Measurements from ENCODE around the gene GRXCR2.
A peak's percentile ranks its signal among the peaks of the same experiment; 100 is the strongest.

GRXCR2 gene

DNA sequence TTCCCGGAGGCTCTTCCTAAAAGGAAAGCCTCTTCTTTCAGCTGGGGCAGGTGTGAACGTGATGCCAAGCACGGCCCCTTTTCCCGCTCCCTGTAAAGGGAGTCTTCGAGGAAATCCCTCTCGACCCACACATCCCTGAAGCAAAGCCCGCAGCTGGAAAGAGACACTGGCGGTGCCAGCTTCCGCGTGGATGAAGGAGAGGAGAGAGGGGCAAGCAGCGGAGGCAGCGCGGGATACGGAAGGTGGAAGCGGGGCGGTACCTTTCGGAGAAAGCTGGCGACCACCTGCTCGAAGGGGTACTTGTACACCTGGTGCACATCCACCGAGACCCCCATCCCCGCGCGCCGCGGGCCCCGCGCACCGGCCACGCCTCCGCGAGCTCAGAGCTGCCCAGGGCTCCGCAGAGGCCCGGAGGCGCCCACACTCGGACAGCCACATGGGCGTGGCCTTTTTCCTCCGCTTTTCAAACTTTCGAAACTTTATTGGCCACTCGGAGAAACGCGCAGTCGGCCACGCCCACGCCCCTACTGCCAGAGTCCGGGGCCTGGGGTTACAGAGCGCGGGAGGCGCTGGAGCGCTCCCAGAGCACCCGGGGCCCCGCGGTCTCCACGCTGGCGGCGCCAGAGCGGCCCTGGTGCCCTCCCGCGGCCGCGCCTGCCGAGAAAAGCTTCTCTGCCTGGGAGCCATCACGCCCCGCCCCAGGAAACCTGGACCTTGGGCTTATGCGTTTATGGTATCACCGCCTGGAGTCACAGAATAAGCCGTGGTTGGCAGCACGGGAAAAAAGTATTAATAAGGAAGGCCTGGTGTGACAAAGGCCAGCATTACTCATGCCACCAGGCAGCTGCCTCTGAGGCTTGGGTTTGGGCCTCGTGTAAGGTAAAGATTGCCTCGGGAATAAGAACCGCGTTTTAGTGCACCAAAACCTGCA, 37.6 kb downstream of the GRXCR2 start, which contains the start of gene PRELID2:
Gene PRELID2, minus strand, starts transcription at position 426 of the 931 bp plus-strand sequence. Its CDS starts 91 bp downstream, at position 335.
- DNase-seq: peak; percentile 46 to 69

DNA sequence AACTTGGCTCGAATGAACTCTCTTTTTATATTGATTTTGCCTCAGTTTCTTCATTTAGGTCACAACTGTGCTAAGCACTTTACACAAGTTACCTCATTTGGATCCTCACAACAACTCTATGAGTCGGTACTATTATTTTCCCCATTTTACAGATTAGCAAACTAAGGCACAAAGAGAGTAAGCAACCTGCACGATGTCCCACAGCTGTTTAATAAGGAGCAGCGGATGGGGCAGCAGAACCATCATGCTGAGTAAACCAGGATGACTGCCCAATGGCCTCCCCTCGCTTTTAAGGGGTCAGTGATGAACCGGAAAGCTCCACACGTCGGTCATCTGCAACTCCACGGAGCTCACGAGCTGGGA, 38.3 kb downstream of the GRXCR2 start:
- no peak for DNase-seq

- no peak for DNase-seq
Measured at GRCh38 chr5:145833631-145834200, 39.1 kb downstream of the GRXCR2 start.

- DNase-seq: no peak
Measured at GRCh38 chr5:145830594-145830993, 42.2 kb downstream of the GRXCR2 start.

DNA sequence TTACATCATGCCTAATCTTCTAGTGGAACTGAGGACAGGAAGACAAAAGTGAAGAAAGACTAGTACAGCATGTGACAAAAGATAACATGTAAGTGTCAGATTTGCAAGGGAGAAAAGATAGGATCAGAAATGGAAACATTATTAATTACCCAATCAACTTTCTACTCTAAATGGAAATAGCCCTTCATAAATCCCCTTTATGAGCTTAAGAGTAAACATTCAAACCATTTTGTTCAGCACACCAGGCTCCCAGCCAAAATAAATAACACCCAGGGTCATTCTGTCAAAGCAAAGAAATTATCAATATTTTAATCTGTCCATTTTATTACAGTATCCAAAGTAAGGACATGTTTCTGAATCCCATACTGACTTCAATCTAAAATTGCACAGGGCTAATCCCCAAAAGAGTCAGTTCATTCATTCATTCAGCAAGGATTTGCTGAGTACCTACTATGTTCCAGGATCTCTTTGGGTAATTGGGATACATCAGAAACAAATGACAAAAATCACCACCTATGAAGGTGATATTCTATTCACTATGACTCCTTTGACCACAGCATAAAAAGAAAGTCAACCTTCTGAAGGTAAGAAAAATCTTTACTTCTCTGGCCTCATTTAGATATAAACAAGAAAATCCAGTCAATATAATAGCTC, 43.0 kb downstream of the GRXCR2 start:
- DNase-seq: no peak

DNA sequence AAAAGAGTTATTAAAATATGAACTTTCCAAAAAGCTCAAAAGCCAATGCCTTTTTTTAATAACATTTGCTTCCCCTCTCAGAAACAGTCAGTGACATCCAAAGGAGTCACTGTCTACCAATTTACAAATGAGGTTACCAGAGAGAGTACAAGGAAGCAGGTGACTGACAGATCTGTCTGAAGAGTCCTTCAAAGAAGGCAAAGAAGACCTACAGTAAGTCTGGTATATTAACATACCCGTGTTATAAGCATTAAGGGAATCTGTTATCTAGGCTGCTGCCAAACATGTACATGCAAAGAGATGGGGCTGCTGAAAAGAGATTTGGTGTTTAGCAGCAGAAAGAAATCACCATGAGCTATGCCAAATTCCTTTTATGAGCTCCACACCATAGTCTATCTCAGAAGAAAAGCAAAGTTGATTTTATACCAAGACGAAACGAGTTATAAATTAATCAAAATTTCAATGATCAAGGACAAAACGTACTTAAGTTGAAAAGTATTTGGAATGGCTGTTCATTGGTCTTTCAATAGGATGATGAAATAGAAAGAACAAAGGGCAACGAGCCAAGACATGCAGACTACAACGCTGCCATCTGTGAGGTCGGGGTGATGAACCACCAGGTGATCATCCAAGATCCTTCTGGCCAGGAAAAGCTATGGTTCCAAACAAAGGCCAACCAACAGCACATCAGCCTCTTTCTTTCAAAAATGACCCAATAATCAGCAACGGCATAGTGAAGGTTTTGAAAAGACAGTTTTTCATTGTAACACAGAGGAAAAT, 45.7 kb downstream of the GRXCR2 start:
- DNase-seq: no peak

GRCh38 chr5:145825751-145826180, 47.0 kb downstream of the GRXCR2 start:
- DNase-seq: no peak

DNA sequence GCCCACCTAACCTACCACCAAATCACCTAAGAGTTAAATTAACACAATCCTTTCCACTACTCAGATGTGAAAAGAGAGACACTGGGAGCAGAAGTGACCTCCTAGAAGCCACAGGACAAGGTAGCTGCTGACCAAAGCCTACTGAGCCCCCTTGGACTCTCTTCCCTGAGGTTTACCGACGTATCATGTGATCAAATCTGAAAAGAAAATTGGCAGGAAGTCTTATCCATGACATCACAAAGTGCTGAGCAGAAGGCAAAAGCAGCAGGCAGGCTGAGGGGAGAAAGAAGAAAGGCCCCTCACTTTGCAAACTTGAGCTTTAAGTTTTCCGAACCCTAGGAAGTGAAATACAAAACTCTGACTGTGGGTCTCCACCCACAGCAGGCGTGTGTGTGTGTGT, 48.8 kb downstream of the GRXCR2 start:
- no peak for DNase-seq

DNA sequence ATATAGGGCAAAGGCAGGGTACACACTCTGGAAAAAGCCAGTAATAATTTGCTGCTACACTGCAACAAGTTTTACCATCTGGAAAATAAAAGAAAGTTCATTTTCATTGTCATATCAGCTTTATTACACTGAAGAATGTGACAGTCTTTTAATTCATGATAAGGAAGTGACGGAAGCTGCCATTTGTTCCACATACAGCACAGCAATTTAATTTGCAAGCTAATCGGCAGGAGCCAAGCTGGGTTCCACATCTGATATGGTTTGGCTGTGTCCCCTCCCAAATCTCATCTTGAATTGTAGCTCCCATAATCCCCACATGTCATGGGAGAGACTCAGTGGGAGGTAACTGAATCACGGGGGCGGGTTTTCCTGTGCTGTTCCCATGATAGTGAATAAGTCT, 54.2 kb downstream of the GRXCR2 start:
- no peak for DNase-seq

DNA sequence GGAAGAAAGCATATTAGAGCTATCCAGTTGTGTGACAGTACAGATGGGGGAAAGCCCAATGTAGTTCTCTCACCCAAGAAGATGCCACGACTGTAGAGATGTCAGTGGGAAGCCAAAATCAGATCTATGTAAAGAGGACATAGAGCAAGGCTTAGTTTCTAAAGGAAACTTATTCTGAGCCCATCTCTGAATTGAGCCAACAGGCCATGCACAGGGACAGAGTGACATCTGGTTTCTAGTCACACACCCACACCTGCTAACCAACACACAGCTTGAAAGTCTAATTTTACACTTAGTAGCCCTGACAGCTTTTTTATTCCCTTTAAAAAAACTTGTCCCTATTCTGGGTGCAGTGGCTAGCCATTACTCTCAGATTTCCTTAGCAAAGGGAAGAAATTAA, 59.9 kb downstream of the GRXCR2 start:
- no peak for DNase-seq

DNA sequence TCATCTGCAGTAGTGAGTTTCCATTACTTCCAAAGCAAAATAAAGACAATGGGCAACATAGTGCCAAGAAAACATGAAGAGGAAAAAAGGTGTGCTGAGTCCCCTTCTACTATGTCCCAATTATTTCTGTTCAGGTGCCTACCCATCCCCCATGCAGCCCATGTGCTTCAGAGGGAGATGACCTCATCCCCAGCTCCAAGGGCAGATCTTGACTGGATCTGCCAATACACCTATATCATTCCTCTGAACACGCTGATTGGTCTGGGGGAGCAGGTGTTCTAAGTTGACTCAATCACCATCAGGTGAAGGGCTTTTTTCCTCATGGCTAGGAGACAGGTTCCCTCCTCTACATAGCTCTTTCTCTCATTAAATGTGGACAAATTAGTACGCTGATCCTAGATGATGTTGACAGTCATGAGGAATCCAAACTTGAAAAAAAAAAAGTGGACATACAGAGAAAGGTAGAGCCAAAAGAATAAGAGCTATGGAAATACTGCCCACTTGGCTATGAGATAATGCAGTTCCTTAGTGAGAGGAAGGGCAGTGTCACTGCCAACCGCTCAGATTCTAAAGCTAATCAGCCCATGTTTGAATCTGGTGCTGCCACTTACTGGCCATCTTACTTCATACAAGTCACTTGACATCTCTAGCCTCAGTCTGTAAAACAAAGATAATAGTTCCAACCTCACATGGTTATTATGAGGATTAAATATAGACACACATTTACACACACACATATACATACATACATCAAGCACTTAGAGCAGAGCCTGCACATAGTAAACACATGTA, 60.8 kb downstream of the GRXCR2 start:
- DNase-seq: no peak
